ENCODE results near the gene HNF1B.

The HNF1B gene

DNA sequence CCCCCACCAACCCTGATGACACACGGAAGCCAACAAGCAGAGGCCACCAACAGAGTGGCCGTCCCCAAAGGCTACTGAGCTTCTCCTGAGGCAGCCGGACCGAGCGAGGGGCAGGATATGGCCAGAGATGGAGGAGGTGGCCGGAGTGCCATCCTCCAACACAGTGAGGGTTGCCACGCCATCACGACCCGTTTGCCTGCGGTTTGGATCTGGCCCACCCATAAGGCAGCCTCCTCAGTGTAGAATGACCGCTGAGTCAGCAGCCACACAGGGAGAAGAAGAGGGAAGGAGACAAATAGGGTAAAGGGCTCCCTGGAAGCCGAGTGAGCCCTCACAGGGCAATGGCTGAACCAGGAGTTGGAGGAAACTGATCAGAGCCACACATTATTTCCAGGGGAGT, 13.8 kb downstream of the HNF1B start:
- no peak for DNase-seq

DNA sequence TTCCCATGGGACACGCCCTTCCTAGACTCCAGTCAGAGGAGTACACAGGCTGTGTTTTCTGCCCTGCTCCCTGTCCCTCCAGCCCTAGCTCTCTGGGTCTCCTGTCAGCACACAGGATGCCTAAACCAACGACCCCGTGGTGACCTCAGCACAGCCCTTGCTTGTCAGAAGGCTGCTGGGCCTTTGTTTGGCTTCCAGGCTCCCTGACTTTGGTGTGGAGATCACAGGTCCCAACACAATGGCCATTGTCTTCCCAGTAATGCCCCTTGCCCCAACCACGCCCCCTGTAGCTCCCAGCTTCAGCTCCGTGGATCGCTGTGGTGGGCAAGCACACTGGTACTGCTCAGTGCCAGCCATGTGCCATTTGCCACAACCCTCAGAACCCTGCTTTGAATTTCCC, 15.0 kb downstream of the HNF1B start:
- DNase-seq: no peak

GRCh38 chr17:37726891-37727675, 17.8 kb downstream of the HNF1B start:
- DNase-seq: no peak

DNA sequence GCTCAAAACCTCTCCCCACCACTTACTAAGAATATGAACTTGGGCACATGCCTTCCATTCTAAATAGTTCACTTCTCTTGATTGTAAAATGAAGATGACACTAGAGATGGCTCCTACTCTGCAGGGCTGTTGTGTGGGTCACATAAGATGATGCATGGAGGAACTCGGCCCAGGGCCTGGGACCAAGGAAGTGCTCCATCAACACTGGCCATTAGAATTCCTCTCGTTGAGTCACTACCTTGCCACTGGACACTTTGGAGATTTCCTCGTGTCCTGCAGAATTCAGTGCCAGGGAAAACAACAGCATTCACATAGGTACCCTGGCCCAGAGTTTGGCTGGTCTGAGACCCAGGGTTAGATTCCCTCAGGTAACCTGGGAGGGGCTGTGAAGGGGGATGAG, 18.6 kb downstream of the HNF1B start:
- DNase-seq: no peak

DNA sequence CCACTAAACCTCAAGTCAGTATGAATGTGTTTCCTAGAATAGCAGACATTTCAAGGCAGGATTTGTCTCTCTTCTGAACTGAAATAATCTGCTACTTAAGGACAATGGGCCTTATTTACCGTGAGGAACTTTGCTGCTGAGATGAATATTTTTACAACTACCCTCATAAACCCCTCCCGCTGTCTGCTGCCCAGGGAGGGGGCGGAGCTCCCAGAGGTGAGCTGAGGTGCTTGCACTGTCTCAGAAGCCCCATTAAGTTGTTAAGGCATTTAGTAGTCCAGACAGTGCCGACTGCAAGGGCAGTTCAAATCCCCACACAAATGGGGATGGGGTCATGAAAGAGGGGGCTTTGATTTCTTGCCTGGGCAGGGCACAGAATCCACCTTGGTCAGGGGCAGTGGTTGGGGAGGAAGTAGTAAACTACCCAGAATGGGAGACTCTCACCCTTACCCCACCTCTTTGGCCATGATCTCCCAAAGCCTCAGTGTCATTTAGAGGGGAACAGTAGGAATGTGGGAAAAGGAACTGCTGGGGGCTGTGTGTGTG, 19.2 kb downstream of the HNF1B start:
- DNase-seq: no peak

- no peak for DNase-seq
Measured at GRCh38 chr17:37725021-37725595, 19.8 kb downstream of the HNF1B start.

- no peak for DNase-seq
Measured at GRCh38 chr17:37720989-37721388, 23.9 kb downstream of the HNF1B start.

GRCh38 chr17:37719866-37720265, 25.0 kb downstream of the HNF1B start:
- no peak for DNase-seq

GRCh38 chr17:37718324-37719048, 26.4 kb downstream of the HNF1B start:
- no peak for DNase-seq

DNA sequence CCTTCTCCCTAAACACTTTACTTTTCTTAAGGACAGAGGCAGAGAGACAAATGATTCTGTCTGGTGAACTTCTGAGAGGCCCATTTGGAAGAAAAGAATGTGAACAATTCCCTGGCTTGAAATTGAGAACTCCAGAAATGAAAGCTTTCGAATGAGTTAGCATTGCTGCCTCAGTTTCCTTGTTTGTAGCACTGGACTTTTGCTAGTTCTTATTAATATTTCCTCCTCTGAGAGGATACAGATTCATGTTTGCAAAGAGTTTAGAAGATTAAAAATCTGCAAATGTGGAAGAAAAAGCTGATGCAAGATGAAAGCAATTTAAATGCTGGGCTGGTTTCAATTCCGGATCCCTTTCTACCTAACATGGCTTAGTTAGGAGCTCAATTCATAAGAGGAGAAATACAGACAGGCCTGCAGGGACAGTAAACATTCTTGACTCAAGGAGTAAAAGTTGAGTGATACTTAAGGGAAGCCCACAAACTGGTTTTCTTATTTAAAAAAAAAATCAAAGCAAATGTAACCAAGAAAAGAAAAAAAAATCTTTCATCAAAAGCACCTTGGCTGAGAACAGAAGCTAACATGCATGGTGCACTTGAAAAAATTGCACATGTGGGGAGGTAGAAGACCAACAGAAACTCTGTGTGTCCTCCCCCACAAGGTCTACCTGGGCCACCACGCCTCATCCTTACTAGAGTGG, 27.1 kb downstream of the HNF1B start:
- no peak for DNase-seq

GRCh38 chr17:37714897-37715296, 30.0 kb downstream of the HNF1B start:
- no peak for DNase-seq

- no peak for DNase-seq
Measured at GRCh38 chr17:37713624-37714023, 31.2 kb downstream of the HNF1B start.

GRCh38 chr17:37713028-37713431, 31.8 kb downstream of the HNF1B start:
- no peak for DNase-seq

- no peak for DNase-seq
Measured at GRCh38 chr17:37711113-37711512, 33.7 kb downstream of the HNF1B start.

GRCh38 chr17:37710344-37710886, 34.4 kb downstream of the HNF1B start:
- no peak for DNase-seq

GRCh38 chr17:37708616-37709212, 36.1 kb downstream of the HNF1B start:
- no peak for DNase-seq

GRCh38 chr17:37708008-37708615, 36.7 kb downstream of the HNF1B start:
- DNase-seq: no peak

- no peak for DNase-seq
Measured at GRCh38 chr17:37706446-37706845, 38.4 kb downstream of the HNF1B start.

DNA sequence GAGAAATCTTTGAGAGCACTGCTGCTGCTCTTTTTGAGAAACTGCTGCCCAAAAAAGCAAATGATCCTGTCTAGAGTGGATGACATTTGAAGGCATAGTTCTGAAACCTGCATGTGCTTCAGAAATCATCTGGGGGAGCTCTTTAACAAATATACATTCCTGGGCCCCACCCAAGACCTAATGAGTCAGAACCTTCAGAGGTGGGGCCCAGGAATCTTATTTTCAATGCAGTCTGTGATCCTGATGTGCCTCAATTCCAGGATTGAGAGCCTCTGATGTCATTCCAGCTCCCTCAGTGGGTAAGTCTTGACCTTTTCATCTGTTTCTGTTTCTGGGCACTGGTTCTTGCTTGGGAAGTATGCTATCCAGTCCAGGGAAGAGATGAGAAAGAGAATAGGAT, 42.3 kb downstream of the HNF1B start:
- DNase-seq: no peak

DNA sequence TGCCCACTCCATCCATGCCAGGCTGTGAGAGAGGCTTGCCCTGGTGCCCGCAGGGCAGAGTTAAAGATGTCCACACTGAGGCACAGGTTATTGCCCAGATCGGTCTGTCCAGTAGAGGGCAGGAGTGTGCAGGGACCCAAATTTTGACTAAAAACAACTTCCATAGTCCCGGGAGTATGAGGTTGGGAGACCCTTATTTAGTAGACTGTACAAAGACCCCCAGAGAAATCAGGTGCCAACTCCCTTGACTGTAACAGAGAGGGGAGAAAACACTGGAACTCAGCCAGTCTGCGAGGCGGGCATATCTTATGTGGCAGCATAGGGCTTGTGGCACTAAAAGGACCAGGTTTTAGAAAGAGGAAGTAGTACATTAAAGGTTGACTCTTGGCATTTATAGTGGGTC, 43.4 kb downstream of the HNF1B start:
- peak; percentile 41 for DNase-seq

GRCh38 chr17:37700881-37701280, 44.0 kb downstream of the HNF1B start:
- no peak for DNase-seq

Measured in CD4-positive, alpha-beta T cell treated with Interleukin-17A for 1 hour (primary cell).